HCT116 (cell line): ENCODE data around the gene ISYNA1. TPM values are rescaled to one million over a fixed set of nuclear protein-coding genes. Genes with fewer than 3 reads are reported as not detected.

Experiments
- ATAC-seq: fragments of 200-7000 bp; cut with Tn5 transposase; 2 replicates; pipeline ENCODE4 v1.9.1; 2020; ENCODE audit warnings: mild to moderate bottlenecking, moderate library complexity
- BruUV-seq: library from RNA; stranded (reverse); fragments of 400-500 nt; replicated peaks from 2 replicates; lab custom pipeline; 2021; lab: Mats Ljungman, UMichigan
- CTCF ChIA-PET: fragments of 300-600 bp; sonication (Branson Sonifier 250); formaldehyde crosslinking; loops from one replicate; lab custom pipeline; 2021; ENCODE audit warnings: antibody characterized with exemption; lab: Charles Lee
- POLR2A ChIA-PET: fragments of 300-600, 350-600 bp; sonication (Branson Sonifier 250); formaldehyde crosslinking; loops from one replicate; lab custom pipeline; 2021; ENCODE audit warnings: antibody characterized with exemption; lab: Charles Lee
- RAD21 ChIA-PET, 2 experiments: fragments of 300-600 bp; sonication (Branson Sonifier 250); formaldehyde crosslinking; loops; one replicate each; lab custom pipeline; 2023; ENCODE audit warnings: low total read pairs in 2 of 2; ENCODE audit not compliant: uncharacterized antibody in 2 of 2, unreplicated experiment in 2 of 2, low non-redundant PET in 1 of 2; lab: Charles Lee
- DNase-seq: peaks from one replicate; pipeline ENCODE4 v3.0.0-alpha.2; 2010; ENCODE audit warnings: low read depth, low spot score
- H2AFZ ChIP-seq: fragments of 200-600 bp; shearing (Covaris generic), sonication (generic); 2 replicates; pipeline ENCODE4 v1.6.1; 2017; ENCODE audit warnings: low read depth, mixed run types, mixed read lengths, antibody characterized with exemption, low read length; ENCODE audit not compliant: poor library complexity, severe bottlenecking
- H3K27ac ChIP-seq: 2 replicates; pipeline ENCODE4 v1.5.1; 2012; ENCODE audit warnings: low read depth, low read length
- H3K27me3 ChIP-seq: fragments of 200-600 bp; sonication (generic); 2 replicates; pipeline ENCODE4 v1.6.1; 2016; ENCODE audit warnings: mixed run types, low read length, mixed read lengths; ENCODE audit not compliant: insufficient read depth
- H3K36me3 ChIP-seq, 2 experiments: fragments of 200-500 bp in 1 of 2; fragments of 200-600 bp in 1 of 2; sonication (Bioruptor generic) in 1 of 2; sonication (generic) in 1 of 2; 2 replicates each; pipeline versions ENCODE4 v1.5.1 to v1.6.1; 2014 to 2016; ENCODE audit warnings: low read length in 2 of 2, inconsistent platforms in 1 of 2, mixed read lengths in 1 of 2, mixed run types in 1 of 2; ENCODE audit not compliant: insufficient read depth in 2 of 2, control insufficient read depth in 1 of 2
- H3K4me1 ChIP-seq, 2 experiments: fragments of 200-600 bp in 1 of 2; sonication (generic) in 1 of 2; 2 replicates each; pipeline versions ENCODE4 v1.5.1 to v1.6.1; 2012 to 2017; ENCODE audit warnings: low read length in 2 of 2, inconsistent platforms in 1 of 2, mild to moderate bottlenecking in 1 of 2, mixed read lengths in 1 of 2, mixed run types in 1 of 2, moderate library complexity in 1 of 2; ENCODE audit not compliant: insufficient read depth in 2 of 2, control insufficient read depth in 1 of 2
- H3K4me2 ChIP-seq: fragments of 200-600 bp; sonication (generic); 2 replicates; pipeline ENCODE4 v1.6.1; 2017; ENCODE audit warnings: mixed run types, low read length, mixed read lengths
- H3K4me3 ChIP-seq, 2 experiments: fragments of 200-600 bp in 1 of 2; sonication (generic) in 1 of 2; replicated peaks in 1 of 2; 2 replicates each; pipeline ENCODE4 v1.5.1; 2011 to 2016; ENCODE audit warnings: low read length in 2 of 2, control low read depth in 1 of 2, low read depth in 1 of 2, mild to moderate bottlenecking in 1 of 2, mixed read lengths in 1 of 2, mixed run types in 1 of 2
- H3K79me2 ChIP-seq: fragments of 200-600 bp; sonication (generic); 2 replicates; pipeline ENCODE4 v1.6.1; 2017; ENCODE audit warnings: mild to moderate bottlenecking, mixed run types, low read length, moderate library complexity, mixed read lengths; ENCODE audit not compliant: insufficient read depth
- H3K9ac ChIP-seq: fragments of 200-600 bp; sonication (generic); 2 replicates; pipeline ENCODE4 v1.6.1; 2016; ENCODE audit warnings: low read length, mixed read lengths
- H3K9me2 ChIP-seq: fragments of 200-600 bp; sonication (generic), shearing (Covaris generic); 2 replicates; pipeline ENCODE4 v1.6.1; 2017; ENCODE audit warnings: mixed run types, mild to moderate bottlenecking, moderate library complexity; ENCODE audit not compliant: insufficient read depth
- H3K9me3 ChIP-seq, 2 experiments: fragments of 200-500 bp in 1 of 2; fragments of 200-600 bp in 1 of 2; sonication (Bioruptor generic) in 1 of 2; sonication (generic) in 1 of 2; 2 replicates each; pipeline ENCODE4 v1.6.1; 2014 to 2017; ENCODE audit warnings: low read length in 2 of 2, mixed read lengths in 2 of 2, inconsistent platforms in 1 of 2, low read depth in 1 of 2, mild to moderate bottlenecking in 1 of 2, mixed run types in 1 of 2, moderate library complexity in 1 of 2; ENCODE audit not compliant: control insufficient read depth in 1 of 2, insufficient read depth in 1 of 2
- H4K20me1 ChIP-seq: fragments of 200-600 bp; sonication (generic), shearing (Covaris generic); 2 replicates; pipeline ENCODE4 v1.6.1; 2017; ENCODE audit warnings: mixed run types, mild to moderate bottlenecking, moderate library complexity; ENCODE audit not compliant: insufficient read depth
- CTCF ChIP-seq, 3 experiments: fragments of 200-600 bp in 1 of 3; sonication (generic) in 1 of 3; IDR thresholded peaks in 2 of 3; conservative IDR thresholded peaks in 1 of 3; 2 replicates each; pipeline ENCODE4 v1.5.1; 2012 to 2017; ENCODE audit warnings: low read depth in 2 of 3, low read length in 2 of 3, antibody characterized with exemption in 1 of 3, borderline replicate concordance in 1 of 3, control low read depth in 1 of 3, mild to moderate bottlenecking in 1 of 3, mixed read lengths in 1 of 3, mixed run types in 1 of 3, moderate library complexity in 1 of 3; ENCODE audit not compliant: insufficient read depth in 1 of 3
- MAX ChIP-seq: IDR thresholded peaks from 2 replicates; pipeline ENCODE4 v1.6.1; 2012
- SRF ChIP-seq: IDR thresholded peaks from 2 replicates; pipeline ENCODE4 v1.6.1; 2012; ENCODE audit warnings: low read depth
- ZNF274 ChIP-seq: fragments of 200-500 bp; sonication (Bioruptor generic); IDR thresholded peaks from 2 replicates; pipeline ENCODE4 v1.6.1; 2014; ENCODE audit warnings: mild to moderate bottlenecking, low read depth, low read length, inconsistent platforms
- intact Hi-C: fragments of 100-400 bp; cut with micrococcal nuclease; formaldehyde crosslinking; loops from 2 replicates; pipeline ENCODE4 v1.10.0; 2022
- total RNA-seq: library from RNA; stranded (reverse); gene quantifications from one replicate; pipeline ENCODE4 v1.2.1, GENCODE V29; 2021; ENCODE audit not compliant: unreplicated experiment

The ISYNA1 gene
- total RNA-seq, 1 experiment from 2014 or later: 365 TPM

DNA sequence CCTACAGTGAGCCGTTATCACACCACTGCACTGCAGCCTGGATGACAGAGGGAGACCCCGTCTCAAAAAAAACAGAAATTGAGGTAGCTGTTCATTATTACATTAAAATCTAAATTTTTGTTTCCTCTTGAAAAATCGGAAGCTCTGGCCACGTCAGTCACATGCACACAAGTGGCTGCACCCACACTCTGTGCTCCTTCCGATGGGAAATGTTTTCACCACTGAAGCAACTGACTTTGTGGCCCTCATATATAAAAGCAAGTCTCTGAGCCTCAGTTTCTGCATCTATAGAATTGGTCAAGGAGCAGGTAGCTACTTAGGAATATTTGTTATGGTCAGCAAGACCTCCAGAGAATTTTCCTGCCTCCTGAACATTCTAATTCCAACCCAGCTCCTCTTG is 45.0 kb downstream of the ISYNA1 start (continued):
- no peak for TF ChIP-seq CTCF (IDR thresholded peaks at IDR 0.05 in 2 of 3, conservative IDR thresholded peaks at IDR 0.05 in 1 of 3; ENCODE audit: borderline replicate concordance in 1 of 3, insufficient read depth in 1 of 3, low read depth in 2 of 3, low read length in 2 of 3)
- TF ChIP-seq, all 23 proteins: peak for 0

DNA sequence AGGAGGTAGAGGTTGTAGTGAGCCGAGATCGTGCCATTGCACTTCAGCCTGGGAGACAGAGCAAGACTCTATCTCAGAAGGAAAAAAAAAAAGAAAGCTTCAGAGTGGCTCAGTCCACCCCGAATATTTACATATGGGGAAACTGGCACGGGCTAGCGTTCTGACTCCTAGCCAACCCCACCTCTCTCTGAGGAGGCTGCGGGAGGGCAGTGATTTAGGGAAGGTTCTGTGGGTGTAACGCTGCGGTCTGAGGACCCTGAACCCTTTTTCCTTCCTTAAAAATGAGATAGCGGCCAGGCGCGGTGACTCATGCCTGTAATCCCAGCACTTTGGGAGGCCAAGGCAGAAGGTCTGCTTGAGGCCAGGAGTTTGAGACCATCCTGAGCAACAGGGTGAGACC is 45.5 kb downstream of the ISYNA1 start:
- no peak for ATAC-seq
- intact Hi-C loops: no loop called here
- Histone ChIP-seq H3K9ac (no peak overlapping the region), H3K9me2 (no peaks in the 10 kb centered on the region), H3K4me1 (peaks cover 12 to 41% of the 10 kb centered on the region in 2 experiments; a peak in 3 of 4 replicates), H3K27ac (no peak overlapping the region), H3K36me3 (peaks cover 0 to 6% of the 10 kb centered on the region in 2 experiments; a peak in 1 of 4 replicates), H3K27me3 (no peaks in the 10 kb centered on the region), H3K4me2 (no peak overlapping the region), H3K9me3 (no peaks in the 10 kb centered on the region), H4K20me1 (no peaks in the 10 kb centered on the region), H3K79me2 (peaks cover 2% of the 10 kb centered on the region), H2AFZ (no peak overlapping the region), H3K4me3 (no peak overlapping the region)
- TF ChIP-seq MAX: no peak
- TF ChIP-seq ZNF274: no peak
- no peak for TF ChIP-seq SRF
- BruUV-seq: no TSS peak
- DNase-seq: no peak
- ChIA-PET CTCF (interaction anchor here (0.8 to 1.3 kb wide), 2 partner anchors 19 to 42 kb away, joined by 3 read pairs; no protein-coding TSS in a partner anchor), POLR2A (interaction anchor here (5.7 kb wide), 1 partner anchor 12 kb away, joined by 46 read pairs; no protein-coding TSS in a partner anchor), RAD21 (no interaction called here)
